GM18526 (cell line): Measurements from ENCODE around the gene ANGEL1.

Experiments used
- POLR2A ChIP-seq: IDR thresholded peaks from 3 replicates; pipeline ENCODE4 v1.6.1; 2011; ENCODE audit not compliant: insufficient read length; ENCODE audit errors: extremely low read depth

The ANGEL1 gene

DNA sequence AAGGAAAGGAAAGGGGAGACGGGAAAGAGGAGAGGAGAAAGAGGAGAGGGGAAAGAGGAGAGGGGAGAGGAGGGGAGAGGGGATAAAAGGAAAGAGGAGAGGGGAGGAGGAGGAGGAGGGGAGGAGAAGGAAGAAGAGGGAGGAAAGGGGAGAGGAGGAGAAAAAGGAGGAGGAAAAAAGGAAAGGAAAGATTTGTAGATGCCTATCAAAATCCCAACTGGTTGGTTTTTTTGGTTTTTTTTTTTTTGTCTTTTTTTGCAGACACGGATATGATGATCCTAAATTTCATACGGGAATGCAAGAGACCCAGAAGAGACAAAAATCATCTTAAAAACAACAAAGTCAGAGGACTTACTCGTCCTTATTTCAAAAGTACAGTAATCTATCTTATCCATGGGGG lies 19.4 kb downstream of the ANGEL1 start:
- no peak for TF ChIP-seq POLR2A

DNA sequence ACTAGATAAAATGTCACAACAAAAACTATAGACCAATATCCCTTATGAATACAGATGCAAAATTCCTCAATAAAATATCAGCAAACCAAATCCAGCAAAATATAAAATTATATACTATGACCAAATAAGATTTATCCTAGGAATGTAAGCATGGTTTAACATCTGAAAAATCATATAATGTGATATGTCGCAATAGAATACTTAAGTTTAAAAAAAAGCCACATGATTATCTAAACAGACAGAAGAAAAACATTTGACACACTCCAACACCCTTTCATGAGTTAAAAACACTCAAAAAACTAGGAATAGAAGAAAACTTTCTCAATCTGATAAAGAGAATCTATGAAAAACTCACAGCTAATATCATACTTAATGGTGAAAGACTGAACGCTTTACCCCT lies 20.3 kb downstream of the ANGEL1 start:
- TF ChIP-seq POLR2A = no peak

DNA sequence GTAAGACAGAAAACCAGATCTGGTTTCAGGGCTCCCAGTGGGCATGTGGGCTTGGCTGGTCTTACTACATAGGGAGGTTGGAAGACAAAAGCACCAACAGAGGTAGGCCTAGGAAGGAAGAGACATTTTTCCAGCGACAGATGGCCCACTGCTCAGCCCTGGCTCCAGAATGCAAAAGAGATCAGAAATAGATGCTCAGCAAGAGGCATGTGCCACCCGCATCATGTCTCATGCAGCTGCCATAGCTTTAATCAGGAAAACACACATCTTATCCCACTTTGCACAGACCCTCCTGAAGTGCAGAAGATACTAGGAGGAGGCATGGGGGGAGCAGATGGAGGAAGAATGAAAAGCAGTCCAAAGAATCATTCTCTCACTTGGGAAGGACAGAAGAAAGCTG lies 26.1 kb downstream of the ANGEL1 start:
- TF ChIP-seq POLR2A = no peak

DNA sequence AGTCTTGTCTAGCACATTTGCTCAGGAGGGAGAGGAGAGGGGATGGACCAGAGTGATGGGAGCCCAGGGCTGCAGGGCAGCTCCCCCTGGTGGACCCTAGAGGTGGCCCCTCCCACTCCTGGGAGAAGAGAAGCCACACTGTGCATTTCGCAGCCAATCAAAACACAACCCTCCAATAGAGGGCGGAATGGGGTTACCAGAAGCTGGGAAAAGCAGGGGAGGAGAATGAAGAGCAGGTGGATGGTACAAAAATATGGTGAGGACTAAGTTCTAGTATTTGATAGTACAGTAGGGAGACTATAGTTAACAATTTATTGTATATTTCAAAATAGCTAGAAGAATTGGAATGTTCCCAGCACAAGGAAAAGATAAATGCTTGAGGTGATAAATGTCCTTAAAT lies 27.8 kb downstream of the ANGEL1 start:
- TF ChIP-seq POLR2A = no peak

DNA sequence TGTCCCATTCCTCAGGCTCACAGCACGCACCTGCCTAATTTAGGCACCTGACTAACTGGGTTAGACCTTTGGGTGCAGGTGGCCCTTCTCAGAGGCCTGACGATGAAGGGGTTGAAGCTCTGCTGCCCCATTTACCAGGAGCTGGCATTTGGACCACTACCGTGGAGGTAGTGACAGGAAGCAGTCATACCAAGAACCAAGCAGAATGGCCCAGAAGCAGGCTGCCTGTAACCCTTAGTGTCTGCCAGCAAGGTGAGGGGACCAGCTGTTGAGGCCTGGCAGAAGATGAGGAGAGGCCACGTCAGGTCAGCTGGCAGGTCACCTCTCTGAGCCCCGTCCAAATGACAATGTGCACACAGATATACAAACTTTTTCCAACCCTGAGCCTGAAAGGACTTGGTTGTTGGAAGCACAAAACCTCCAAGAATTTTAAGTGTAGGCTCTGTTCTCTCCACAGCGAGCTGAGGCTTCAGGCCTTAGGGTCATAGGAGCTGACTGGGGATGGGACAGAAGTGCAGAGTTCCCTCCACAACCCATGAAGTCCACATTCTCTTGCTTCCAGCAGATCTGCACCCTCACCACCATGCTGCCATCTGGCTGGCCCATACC lies 28.3 kb downstream of the ANGEL1 start:
- no peak for TF ChIP-seq POLR2A

DNA sequence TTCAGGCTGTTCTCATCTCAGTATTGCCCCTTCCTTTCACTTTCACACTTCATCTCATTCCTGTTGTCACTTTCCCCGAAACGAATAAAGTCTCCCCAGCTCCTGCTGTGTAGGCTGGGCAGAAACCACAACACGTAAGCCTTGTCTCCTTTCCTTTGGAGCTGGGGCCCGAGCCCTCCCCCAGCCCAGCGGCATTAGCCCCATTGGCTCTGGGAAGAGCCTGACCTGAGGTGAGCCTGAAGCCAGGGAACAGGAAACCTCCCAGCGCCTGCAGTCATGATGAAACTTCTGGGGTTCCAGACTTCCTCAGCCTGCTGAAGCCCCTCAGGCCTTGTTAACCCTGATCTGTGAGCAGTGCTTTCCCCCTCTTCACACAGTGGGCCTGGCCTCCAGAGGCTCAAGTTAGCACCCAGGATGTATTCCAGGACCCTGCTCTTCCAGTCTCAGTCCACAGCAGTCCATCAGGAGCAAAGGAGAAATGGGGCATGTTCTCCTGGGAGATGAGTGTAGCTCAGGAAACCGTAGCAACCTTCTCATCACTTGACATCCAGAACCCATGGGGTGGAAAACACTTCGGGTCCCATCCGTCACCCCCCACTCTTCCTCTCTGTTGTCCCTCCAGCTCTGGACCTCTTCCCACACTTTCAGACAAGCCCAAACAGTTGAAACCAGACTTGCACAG lies 29.7 kb downstream of the ANGEL1 start:
- TF ChIP-seq POLR2A = no peak

DNA sequence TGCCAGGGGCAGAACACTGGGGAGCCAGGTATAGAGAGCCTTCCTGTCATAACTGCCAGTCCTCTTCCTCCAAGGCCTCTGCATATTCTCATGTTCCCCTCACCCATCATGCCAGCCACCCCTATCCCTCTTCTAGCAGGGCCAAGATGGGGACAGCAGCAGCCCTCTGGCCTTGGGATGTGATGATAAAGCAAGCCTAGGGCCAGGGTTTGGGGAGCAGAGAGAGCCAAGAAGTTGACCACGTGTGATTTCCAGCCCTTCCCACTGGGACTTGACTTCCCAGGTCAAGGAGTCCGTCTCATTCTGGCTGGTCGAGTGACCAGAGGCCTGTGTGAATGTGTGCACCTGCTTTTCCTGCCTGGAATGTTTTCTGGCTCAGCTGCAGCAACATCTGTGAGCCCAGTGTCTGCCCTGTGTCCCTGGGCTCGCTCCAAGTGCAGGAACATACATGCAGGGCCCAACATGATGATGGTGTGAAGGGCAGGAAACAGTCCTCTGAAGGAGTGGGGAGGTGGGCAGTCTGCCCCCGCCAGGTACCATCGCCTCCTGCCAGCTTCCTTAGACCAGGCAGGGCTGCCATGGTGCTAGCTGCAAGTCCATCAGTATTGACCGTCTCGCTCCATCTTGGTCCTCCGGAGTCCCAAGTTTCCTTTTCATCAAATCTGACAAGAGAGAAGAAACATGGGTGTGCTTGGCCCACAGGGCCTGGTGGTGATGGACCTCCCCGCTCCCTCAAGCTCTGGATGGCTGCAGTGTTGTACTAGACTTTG lies 30.4 kb downstream of the ANGEL1 start:
- TF ChIP-seq POLR2A = no peak

DNA sequence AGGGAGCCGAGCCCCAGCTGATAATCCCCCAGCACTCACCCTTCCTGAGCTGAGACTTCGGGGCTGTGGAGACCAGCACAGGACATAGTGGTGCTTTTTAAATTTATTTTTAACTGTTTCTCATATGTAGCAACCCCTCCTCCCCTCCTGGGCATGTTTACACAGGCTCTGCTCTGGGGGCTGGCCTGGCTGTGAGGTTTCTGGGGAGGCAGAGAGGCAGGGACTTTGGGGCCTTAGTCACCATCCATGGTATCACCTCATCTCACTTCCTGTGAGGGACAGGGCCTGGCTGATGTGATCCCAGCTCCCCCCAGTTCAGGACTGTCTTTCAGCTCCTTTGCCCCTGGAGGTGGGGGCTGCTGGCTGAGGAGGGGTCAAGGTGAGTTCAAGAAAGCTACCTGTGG lies 31.0 kb downstream of the ANGEL1 start:
- no peak for TF ChIP-seq POLR2A

DNA sequence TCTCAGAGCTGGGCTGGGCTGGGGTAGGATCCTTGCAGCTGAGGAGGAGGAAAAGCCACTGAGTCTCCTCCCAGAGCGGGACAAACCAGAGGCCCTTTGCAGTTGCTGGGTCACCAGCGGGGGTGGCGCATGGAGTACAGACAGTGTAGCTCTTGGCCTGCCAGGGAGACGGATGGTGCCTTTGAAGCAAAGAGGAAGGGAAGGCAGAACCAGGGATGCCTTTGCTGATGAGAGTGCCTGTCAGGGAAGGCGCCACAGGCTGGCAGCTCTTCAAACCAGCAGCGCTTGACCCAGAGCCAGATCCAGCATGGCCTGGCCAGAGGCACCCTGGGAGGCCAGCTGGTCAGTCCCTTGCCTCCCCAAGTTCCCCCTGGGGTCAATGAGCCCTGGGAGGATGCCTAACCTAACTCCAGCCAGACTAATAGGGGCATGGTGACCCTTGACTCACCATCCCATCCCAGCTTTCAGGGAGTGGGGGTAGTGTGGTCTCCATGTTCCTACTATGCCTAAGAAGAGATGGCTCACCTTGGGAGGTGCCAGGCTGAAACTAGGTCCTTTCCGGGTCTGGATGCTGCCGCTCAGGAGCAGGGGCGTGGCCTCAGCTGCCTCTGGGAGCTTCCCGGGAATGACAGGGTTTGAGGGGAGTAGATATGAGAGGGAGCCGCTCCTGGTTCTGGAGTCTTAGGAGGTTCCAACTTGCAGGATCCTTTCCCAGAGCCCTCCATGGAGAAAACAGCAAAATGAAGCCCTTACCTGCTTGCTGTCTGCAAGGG lies 31.6 kb downstream of the ANGEL1 start:
- no peak for TF ChIP-seq POLR2A

DNA sequence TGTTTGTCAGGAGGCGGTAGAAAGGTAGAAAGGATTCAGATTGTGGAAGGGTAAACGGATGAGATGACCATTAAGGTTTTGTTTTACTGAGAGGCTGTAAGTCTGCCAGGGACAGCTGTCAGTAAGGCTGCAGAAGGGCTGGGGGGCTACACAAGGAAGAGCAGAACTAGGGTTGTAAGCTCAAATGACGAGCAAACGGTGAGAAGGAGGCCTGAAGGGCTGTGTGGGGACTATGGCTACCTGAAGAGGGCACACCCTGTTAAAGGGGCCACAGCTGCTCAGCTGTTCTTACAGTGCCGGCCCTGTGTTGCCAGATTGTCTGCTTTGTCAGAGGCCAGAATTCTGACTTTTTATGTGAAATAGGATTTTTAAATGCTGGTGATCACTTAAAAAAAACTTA lies 32.3 kb downstream of the ANGEL1 start:
- no peak for TF ChIP-seq POLR2A

DNA sequence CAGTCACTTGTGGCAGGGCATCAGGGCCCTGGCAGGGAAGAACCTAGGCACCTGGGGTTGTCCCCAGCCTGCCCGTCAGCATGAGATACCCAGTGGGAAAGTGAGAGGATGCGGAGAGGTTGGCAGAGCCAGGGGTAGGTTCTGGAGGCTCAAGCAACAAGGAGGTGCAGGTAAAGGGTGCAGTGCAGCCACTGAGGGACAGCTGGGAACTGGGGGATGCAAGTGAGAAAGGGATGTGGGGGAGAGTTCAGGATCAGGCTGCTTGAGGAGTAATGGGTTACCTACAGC lies 32.7 kb downstream of the ANGEL1 start:
- no peak for TF ChIP-seq POLR2A

DNA sequence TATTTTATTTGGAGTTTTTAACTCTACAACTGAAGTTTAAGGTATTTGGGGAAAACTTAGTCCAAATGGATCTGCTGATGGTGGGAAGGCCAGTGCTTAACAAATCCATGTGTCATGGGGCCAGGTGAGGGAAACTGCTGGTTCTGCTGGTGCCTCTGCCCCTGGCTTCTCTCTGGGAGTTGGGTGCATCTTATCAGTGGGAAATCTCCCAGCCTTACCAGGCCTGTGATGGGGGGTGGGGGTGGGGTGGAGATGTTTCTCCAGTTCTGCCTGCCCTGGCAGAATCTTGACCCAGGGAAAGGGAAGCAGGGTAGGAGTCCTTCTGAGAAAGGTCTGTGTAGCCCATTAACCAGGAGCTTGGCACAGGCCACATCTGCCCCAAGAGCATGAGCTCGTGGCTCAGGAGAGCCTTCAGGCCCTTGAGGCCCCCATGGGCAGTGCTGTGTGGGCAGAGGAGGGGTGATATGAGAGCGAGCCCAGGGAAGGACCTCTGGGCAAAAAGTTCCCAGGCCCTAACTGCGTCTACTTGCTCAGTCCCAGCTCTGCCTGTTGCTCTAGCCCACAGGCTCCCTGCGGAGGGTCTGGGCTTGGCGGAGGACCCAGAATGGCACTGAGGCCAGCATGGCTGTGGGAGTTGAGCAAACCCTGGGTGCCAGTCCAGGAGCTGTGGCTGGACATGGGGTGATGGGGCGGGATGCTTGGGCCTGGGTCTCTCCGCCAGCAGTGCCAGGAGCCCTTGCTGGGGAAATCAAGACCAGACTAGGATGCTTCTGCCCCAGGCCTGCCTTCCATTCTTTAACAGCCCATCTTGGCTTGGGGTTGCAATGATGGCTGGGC lies 33.2 kb downstream of the ANGEL1 start:
- no peak for TF ChIP-seq POLR2A

DNA sequence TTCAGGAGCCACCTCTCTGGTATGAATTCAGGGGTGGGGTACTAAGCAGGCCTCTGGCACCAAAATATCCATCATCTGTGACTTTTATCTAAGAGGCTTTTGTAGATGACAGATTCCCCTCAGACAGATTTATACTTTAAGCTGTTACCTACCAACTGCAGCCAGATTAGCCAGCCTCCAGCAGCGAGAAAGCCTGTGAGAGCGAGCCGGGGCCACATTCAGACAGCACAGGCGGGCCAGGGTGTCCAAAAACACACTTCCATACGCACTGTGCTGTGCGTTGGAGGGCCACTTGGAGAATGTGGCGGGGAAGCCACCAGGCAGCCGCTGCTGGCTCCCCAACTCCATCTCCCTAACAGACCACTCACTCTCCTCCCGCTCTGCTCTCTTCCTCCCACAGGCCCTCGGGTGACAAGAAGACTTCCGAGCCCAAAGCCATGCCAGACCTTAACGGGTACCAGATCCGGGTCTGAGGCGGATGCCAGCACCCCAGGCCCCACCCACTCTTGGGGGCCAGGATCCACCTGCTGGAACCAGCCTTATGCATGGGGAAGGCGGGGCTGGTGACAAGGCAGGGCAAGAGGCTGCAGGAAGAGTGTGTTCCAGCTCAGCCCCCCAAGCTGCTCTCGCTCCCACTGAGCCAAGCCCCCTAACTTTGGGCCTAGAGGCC lies 34.0 kb downstream of the ANGEL1 start:
- no peak for TF ChIP-seq POLR2A

DNA sequence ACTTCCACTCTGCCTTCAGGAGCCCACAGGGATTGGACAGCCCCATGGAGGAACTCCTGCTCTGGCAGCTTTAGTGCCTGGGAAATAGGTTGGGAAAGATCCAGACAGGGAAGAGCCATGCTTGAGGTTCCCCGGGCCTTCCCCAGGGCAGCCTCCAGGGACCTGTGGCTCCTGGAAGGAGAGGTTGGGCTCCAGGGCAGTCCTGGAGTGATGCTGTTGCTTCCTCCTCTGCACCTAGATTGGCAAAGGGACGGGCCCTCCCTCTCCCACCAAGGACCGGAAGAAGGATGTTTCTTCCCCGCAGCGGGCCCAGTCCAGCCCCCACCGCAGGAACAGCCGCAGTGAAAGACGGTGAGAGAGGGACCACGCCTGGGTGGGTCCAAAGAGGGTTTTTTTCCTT lies 35.0 kb downstream of the ANGEL1 start:
- no peak for TF ChIP-seq POLR2A
